AG20443 (cell line): ENCODE measurements around the gene CEP131.

Source experiments
- DNase-seq: peaks from one replicate; pipeline ENCODE4 v3.0.0; 2012; ENCODE audit warnings: low spot score, mixed read lengths

CEP131 gene

DNA sequence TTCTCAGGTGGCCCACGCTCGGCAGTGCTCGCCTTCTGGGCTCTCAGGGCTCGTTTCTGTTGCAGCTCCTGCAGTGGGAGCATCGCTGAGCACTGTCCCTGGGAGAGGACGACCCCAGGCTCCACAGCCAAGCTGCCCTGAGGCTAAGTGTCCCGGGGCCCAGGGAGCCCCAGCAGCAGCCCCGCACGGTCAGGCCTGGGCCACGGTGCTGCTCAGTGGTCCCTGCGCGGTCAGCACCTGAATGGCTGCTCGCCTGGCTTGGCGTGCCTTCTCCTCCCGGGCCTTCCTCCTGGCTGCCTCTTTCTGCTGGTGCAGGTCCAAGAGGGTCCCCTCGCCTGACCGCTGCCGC, 23.3 kb downstream of the CEP131 start:
- no peak for DNase-seq

DNA sequence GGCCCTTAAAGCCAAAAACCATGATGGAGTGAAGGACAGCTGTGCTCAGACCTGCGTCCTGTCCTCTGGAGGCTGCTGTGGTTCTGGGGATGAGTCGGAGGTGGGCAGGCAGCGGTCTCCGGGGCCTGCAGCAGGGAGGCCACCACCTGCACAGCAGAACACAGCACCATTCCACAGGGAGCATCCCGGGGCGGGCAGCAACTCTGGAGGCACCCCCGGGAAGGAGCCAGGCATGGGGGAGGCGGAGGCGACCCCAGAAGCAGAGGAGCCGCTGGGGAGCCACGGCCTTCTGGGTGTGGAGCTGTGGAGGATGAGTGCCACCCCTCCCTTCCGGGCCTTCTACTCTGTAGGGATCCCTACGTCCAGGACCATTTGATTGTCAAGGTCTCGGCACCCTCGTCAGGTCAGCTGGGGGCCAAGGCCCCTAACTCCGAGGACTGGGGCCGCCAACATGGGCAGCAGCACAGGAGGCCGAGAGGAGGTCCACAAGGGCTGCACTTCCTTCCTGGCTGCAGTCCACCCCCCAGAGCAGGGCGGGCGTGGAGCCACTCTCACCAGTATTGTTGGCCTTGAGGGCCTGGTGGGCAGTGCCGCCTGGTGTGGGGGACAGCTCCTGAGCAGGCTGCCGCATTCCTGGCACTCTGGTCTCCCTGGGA, 23.8 kb downstream of the CEP131 start:
- no peak for DNase-seq

DNA sequence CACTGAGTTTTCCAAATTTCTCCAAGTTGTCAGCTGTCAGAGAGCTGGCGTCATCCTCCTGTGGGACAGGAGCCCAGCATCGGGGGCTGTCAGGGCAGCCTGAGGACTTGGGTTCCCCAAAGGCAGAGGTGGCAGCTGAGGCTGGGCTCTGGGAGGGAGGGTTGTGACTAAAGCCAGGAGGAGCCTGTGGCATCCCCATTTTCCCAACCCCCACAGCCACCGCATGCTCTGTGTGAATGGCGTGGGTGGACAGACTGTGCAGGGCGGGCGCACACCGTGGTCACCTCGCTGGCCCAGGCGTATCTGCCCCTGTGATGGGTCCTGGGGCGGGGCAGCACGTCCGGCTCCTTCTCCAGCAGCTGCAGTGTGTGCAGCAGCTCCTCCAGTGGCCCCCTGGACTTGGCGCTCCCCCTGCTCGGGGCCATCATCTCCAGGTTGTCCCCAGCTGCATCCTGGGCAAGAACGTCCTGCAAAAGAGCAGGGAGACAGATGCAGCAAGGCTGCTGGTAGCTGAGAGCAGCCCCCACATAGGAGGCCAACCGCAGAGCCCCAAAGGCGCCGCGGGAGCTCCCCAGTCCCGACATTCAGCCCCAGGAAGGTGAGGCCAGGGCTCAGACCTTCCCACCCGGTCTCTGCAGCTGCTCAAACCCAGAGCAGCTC, 24.8 kb downstream of the CEP131 start:
- DNase-seq, result no peak

DNA sequence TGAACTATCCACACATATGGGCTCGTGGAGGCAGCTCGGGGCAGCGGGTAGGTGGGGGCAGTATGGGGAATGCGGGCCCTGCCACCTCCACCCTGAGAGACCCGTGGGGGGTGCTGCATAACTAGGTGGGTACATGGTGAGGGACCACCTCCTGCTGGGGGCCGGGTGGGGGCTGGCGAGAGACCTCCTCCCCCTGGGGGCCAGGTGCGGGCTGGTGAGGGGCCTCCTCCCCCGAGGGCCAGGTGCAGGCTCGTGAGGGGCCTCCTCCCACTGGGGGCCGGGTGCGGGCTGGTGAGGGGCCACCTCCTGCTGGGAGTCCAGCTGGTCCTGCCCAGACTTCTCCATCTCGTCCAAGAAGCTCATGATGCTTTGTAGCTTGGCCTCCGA, 25.4 kb downstream of the CEP131 start:
- DNase-seq, result no peak

DNA sequence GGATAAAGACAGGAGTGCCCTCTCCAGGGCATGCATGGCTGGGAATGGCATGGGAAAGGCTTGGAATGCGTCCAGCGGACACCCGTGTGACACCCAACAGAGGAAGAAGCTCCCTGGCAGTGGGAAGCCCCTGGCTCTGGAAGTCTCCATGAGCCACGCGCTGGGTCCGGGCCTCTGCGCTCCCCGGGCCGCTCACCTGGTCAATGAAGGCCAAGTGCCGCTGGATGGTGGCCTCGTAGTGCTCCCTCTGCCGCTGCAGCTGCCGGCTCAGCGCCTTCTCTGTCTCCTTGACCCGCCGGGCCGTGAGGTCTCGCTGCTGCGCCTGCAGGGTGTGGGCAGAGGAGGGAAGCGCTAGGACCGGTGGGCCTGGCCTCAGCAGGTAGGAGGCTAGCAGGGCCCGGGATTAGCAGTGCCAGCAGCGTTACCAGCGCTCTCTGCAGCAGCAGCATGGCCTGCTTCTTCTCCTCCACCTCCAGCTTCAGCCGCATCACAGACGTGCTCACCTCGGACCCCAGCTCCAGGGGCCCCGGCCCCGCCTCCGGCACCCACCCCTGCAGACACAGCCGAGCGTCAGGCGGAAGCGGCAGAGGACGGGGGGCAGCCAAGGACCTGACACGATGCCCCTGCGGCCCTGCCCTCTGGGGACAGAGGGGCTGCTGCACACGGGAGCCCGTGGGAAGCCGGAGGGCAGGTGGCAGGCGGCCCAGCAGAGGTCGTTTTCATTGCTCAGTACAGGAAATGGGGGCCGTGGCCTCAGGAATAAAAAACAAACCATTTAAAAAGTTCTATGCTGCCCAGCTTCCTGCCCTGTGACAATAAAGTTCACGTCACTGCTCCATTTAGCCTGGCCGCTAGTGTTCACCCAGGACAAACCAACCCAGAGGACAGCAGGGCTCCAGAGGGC, 26.0 kb downstream of the CEP131 start:
- DNase-seq, result no peak

DNA sequence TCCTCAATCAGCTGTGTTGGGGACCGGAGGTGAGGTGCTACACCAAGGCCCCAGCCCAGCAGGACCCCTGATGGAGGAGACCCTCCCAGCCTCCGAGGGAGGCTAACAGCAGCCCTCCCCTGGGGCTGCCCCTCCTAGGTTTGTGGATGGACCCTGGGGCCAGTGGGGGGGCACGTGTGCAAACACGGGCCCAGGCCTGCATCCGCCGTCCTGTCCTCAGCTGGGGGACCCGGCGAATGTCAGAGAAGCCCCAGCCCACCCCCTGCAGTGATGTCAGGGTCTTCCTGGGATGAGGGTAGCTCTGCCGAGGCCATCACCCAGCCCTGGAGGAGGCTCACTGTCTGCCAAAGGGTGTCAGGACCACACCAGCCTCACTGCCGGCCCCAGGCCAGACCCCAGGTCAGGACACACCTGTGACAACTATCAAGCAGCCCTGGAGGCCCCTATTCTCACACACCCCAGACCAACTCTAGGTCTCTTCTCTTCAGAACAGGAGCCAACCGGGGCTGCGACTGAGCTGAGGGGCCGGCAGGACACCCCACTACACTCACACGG, 26.7 kb downstream of the CEP131 start:
- no peak for DNase-seq

DNA sequence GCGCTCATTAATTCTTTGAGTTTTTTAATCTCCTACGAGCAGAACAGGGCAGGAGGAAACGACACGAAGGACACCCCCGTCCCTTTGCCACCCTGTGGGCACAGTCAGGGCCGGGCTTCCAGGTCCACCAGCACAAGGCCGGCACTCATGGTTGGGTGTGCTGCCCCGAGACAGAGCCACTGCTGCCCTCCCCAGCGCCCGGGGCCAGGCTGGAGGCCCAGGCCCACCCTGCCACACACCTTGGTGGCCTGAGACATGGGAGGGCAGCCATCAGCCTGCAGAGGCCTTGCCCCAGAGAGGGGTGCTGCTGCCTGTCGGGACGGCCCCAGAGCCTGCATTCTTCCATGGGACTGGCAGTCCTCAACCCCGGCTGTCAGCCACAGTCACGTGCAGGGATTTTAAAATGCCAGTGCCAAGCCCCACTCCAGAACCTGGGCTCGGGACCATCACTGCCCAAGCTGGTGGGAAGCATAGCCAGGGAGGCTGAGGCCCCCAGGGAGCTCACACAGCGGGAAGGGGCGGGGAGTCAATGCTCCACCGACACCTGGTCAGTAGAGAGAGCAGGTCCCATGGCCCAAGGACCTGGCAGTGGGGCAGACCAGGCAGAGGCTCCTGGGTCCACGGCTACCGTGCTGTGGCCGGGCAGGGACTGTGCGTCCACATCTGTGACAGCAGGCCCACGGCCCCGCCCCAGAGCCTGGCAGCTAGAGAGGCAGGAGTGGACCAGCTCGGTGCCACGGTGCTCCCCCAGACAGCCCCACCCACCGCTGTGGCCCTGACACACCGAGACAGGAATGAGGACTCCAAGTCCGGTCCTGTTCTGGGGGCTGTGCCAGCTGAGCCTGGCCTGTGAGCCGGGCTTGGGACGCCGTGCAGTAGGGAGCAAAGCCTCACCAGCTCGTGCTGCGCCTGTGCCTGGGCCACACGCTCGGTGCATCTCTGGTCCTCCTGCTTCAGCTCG, 27.5 kb downstream of the CEP131 start:
- no peak for DNase-seq

DNA sequence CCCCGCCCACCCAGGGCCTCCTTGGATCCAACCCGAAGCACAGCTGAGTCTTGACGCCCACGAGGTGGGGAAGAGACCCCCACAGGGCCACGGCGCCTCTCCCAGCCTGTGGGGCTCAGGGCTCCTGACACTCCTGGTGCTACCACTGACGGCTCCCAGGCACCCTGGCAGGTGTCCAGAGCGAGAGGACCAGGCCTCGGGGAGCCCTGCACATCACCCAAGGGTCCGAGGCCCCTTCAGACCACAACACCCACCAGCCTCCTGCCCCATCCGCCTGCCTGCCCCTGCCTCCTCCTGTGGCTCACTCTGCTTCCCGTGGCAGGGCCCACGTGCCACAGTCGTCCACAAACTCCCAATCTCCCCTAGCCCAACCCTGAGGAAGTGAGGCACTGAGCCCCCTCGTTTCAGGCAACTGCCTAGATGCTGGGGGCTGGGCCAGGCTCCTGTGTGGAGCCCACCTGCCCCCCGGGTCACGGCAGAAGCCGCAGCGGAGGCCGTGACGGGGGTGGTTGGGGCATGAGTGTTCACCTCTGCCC, 28.5 kb downstream of the CEP131 start:
- no peak for DNase-seq

DNA sequence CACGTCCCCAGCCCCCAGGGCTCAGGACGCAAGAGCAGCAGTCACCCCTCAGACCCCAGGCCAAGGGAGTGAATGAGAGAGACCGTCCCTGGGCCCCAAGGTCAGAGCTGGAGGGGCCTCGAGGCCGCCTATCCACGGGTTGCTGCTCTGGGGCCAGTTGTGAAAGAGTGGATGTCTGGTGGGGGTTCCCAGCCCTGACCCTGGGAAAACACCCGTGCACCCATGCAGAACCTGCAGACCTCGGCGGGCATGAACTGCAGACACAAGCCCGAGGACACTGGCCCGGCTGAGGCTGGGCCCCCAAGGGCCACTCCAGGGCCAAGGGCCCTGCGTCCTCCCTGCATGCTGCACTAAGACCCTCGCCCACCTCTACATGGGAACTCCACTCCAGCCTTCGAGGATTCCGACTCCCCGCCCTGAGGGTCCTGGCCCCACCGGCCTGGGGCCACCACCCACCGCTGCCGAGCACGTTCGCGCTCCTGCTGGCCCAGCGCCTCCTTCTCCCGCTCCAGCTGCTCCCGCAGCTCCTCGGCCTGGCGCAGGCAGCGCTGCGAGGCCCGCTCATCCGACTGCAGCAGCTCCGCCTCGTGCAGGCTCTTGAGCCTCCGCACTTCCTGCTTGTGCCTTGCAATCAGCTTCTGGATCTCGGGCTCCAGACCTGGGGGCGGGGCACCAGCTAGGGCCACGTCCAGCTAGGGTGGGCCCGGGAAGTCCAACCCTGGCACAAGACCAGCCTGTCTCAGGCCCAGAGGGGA, 29.1 kb downstream of the CEP131 start:
- DNase-seq, result no peak

DNA sequence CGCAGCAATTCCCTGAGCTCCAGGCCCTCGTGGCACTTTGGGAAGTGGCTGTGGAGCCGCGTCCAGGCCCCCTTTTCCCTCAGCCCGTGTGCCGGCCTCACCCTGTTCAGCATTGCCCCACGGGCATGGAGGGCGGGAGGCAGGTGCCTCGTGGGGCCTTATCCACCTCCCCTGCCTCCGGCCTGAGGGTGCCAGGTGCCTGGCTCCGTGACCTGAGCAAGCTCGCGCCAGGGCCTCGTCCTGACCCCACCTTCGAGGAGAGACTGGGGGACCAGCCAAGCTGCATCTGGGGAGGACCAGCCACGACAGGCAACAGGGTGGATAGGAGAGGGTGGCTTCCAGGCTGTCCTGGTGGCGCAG, 29.7 kb downstream of the CEP131 start:
- no peak for DNase-seq

DNA sequence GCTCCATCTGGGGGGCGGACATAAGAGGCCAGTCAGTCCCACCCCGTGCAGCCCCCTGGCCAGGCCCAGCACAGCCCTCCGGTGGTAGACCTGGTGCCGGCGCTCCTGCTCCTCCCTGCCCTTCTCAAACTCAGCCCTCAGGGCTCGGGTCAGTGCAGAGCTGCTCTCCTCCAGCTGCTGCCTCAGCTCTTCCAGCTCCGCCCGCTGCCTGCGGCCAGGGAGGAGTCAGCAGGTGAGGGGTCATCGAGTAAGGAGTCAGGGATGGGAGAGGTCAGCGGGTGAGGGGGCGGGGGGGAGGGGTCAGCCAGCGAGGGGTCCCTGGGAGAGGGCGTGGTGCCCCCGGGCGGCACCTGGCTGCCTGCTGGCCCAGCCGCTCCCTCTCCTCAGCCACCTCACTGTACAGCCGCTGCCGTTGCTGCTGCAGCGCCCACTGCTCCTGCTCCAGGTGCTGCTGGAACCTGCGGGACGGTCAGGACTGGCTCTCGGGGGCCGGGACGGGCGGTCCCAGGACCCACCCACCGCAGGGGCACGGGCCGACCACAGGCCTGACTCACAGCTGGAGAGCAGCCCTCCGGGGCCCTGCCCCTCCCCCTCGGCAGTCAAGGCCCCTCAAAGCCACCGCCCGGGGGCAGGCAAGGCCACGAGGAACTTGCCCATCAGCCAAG, 30.2 kb downstream of the CEP131 start:
- no peak for DNase-seq

DNA sequence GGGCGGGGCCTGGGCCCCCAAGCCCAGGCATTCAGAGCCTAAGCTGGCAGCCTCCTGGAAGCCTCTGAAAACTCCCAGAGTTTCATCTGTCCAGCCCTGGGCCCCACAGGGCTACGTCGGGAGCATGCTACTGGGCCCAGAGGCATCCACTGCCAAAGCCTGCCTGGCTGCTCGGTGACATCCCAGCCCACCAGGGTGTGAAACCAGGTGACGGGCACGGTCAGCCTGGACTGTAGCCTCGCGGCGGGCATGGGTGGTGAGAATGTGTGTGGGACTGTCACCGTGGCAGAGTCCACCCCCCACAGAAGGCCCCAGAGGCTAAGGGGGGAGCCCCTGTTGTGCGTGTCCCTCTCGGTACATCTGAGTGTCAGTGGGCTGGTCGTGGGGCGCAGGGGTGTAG, 31.1 kb downstream of the CEP131 start:
- no peak for DNase-seq

DNA sequence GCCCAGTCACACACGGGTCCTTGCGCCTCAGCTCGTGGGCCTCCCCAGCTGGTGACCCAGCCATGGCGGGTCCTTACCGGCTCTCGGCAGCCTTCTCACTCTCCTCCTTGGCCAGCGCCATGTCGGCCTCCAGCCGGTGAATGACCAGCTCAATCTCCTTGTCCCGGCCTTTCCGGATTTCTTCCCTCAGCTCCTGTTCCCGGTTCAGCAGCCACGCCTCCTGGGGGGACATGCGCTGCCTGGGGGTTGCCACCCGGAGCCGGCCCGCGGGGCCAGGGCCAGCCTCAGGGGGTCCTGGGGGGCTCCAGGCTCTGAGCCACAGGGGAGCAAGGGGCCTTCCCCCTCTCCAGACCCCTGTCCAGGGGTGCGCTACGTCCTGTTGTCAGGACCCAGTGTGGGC, 31.6 kb downstream of the CEP131 start:
- DNase-seq, result no peak

DNA sequence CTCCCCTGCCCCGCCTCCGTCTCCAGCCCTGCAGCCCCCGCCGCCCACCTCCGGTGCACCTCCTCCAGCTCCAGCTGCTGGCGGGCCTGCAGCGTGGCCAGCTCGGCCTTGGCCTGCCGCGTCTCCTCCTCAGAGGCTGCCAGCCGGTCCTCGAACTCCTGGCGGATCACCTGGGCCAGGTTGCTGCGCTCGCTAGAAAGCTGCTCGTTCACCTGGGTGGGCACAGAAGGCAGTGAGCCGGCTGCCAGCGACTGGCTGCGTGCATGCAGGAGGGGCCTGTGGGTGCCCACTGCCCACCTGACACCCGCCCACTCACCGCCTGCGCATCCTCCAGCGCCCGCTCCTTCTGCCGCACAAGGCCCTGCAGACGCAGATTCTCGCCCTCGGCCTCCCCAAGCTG, 32.2 kb downstream of the CEP131 start:
- no peak for DNase-seq

DNA sequence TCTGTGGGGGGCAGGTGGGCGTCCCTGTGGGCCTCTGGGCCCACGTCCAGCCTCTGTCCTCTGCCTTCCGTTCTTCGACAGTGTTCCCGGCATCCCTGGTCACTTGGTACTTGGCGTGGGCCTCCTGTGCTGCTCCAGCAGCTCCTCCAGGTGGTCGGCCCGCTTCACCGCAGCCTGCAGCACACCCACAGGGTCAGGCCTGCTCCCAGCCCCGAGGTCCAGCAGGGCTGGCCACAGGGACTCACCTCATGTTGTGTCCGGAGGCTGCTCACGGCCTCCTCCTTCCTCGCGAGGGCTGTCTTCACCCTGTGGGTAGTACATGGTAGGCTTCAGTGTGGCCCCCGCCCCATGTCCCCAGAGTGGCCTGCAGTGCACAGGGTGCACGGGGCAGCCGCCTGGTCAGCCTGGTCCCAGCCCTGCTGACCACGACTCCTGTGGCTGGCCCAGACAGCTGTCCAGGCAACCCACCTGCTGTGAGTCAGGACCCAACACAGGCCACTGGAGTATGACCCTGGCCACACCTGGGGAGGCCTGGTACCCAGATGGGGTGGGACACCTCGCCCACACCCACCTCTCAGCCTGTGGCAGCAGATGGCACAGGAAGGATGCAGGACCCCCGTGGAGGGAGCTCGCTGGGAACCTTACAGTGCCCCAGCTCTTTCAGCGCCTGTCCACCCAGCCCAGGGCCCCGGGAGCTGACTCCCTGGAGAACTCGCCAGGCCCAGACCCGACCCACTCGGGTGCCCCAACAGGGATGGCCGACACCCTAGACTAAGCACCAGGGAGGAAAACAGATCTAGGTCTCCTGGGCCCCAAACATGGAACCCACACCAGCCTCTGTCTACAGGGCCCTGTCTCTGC, 32.9 kb downstream of the CEP131 start:
- DNase-seq, result no peak

DNA sequence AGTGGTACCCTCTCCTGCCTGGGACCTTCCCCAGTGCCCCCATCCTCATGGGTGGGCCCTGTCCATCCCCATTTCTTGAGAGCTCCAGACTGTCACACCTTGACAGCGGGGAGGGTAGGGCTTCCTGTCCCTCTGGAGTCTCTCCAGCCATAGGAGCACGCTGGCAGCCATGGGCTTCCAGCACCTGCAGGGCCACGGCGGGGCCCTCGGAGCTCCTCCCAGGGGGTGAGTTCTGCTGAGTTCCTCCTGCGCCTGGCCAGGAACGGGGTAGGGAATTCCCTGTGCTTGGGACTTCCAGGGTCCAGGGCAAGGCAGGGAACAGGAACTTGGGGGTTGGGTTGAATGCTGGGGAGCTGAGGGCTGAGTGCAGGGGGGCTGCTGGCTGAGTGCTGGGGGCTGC, 33.7 kb downstream of the CEP131 start:
- no peak for DNase-seq

DNA sequence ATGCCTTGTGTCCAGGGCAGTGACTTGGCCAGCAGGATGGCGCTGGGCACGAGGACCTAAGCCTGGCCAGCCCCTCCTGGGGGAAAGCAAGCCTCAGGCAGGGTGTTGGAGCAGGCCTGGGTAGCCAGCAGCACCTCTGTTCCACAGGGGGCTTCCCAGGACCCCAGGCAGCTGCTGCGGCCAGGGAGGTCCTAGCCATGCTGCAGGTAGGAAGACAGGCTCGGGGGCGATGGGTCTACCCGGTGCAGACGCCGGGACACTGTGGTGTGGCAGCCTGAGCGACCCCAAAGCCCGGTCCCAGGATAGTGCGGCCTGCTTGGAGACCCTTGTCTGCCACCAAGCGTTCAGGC, 34.3 kb downstream of the CEP131 start:
- DNase-seq, result no peak

DNA sequence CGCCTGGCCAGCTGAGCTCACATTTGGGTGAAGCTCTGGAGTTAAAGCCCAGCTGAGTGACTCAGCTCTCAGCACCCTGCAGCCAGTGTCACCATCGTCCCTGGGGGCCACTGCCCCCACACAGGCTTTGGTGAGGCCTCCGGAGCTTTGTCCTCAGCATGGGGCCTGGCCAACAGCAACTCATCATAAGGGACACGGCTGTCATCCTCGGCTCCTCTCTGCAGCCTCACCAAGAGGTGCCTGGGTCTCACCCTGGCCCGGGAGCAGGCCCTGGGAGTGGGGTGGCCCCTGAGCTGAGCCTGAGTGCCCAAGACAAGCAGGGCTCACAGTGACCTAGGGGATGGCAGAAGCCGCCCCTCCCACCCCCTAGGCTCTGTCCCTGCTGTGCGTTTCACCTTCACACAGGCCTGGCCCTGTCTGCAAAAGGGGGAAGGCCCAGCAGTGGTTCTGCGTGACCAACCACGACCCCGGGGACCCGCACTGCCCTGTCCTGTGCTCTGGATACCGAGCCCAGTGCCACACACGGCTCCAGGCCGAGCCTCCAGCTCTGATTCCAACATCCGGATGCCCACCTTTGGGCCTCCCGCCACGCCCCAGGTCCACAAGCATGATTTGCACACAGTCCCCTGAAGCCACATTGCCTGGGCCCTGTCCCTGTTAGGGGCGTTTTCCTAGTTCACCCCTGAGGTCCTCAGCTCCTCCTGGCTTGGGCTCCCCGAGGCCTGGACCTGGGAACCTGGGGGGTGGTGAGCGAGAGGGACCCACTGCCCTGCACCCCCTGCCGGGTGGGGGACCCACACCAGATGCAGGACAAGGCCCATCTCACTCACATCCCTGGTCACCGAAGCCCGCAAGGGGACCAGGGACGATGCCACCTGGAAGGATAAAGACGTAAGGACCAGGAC, 34.9 kb downstream of the CEP131 start:
- no peak for DNase-seq
